Liver (tissue), 3 donors: Measurements from ENCODE around the gene OR2A2.

ENCODE experiments used
- CTCF ChIP-seq: fragments of 150-350 bp; IDR thresholded peaks from 2 replicates; pipeline ENCODE4 v1.5.1; 2017; ENCODE audit warnings: improper control_type of control experiment, low read depth, low read length; ENCODE audit not compliant: missing input control
- JUND ChIP-seq, 2 donors: IDR thresholded peaks; 2 replicates each; pipeline ENCODE4 v1.6.1; 2016; ENCODE audit warnings: antibody characterized with exemption in 2 of 2
- ZBTB33 ChIP-seq: IDR thresholded peaks from 2 replicates; pipeline ENCODE4 v1.6.1; 2016; ENCODE audit warnings: antibody characterized with exemption
- TF ChIP-seq, protein P1 (sequence below): IDR thresholded peaks from 2 replicates; pipeline ENCODE4 v1.6.1; 2016; ENCODE audit warnings: antibody characterized with exemption
- donor health status: healthy.
- donor health status: healthy.

- TF ChIP-seq, protein P1, sequence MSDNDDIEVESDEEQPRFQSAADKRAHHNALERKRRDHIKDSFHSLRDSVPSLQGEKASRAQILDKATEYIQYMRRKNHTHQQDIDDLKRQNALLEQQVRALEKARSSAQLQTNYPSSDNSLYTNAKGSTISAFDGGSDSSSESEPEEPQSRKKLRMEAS, result peak; percentile 72
- peak; percentile 40 for TF ChIP-seq ZBTB33
- TF ChIP-seq JUND (IDR thresholded peaks at IDR 0.05), result peak; percentile 67 to 68
- no peak for TF ChIP-seq CTCF
These were observed 35.0 kb downstream of the OR2A2 start for GRCh38 chr7:144144426-144144825.
